ENCODE results near the gene ZNF646. TPM values are rescaled to one million over a fixed set of nuclear protein-coding genes. Genes with fewer than 3 reads are reported as not detected.
A peak's percentile ranks its signal among the peaks of the same experiment; 100 is the strongest.

Gene ZNF646
- total RNA-seq, 4 donors from 2014 or later: 13.3 to 20.1 (median 17.7) TPM

DNA sequence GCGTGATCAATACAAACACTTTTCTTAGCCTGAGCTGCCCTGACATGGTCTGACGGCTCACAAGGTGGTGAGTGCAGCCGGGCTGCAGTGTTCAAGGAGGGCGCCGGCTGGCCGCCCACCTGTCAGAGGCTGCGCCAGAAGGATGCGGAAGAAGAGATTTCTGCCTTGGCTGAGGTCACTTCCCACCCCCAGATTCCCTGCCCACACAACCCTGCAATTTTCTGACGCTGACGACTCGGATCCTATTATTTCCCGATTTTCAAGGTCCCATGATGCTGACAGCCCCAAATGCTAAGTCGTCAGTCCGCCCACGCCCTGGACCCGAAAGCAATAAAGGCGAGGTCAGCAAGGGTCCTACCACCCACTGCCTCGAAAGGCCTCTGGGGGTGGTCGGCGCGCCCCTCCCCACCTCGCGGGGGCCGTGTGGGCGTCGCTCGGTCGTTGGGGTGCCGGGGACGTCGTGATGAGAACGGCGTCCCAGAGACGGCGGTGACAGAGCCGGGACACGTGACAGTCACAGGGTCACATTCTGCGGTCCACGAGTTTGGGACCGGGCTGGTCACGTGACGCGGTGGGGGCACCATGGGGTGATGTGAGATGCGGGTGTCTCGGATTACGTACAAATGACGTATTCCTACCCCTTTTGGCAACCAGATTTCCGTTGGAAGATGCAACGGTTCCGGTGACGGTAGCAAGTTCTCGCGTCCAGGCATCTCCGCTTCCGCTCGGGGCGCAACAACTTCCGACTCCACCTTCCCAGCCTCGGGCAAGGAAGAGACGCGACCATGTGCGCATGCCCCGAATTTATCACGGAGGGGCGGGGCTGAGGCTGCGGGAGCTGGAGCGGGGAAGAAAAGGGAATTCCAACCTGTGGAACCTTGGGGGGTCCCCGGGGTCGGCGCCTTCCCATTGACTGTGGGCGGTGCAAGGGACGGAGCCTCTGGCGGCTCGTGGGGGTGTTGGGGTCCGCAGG lies 41.2 kb upstream of the ZNF646 start, which contains the start of gene STX4:
TSS of gene STX4 (plus strand) at position 823 of the 973 bp plus-strand sequence. CDS start 248 bp downstream, outside the sequence.
- intact Hi-C loops (cut with DNase I): no loop called here
- Histone ChIP-seq H3K4me1 (peaks cover 11 to 12% of the 10 kb centered on the region in 2 donors), H3K36me3 (peaks cover 4% of the 10 kb centered on the region in 2 donors), H3K27me3 (no peaks in the 10 kb centered on the region), H3K9me3 (no peaks in the 10 kb centered on the region), H3K4me3 (replicated peaks in 1 of 3) (peak within 1 kb of the TSS; percentile 50 to 100 (median 89)), H3K27ac (peak within 1 kb of the TSS; percentile 91 to 95 (median 95))
- peak; percentile 97 to 98 for DNase-seq
- WGBS, 2 donors: 1 to 2% methylated on average over 26 to 28 of the region's 75 CpGs
- TF ChIP-seq, protein P1, sequence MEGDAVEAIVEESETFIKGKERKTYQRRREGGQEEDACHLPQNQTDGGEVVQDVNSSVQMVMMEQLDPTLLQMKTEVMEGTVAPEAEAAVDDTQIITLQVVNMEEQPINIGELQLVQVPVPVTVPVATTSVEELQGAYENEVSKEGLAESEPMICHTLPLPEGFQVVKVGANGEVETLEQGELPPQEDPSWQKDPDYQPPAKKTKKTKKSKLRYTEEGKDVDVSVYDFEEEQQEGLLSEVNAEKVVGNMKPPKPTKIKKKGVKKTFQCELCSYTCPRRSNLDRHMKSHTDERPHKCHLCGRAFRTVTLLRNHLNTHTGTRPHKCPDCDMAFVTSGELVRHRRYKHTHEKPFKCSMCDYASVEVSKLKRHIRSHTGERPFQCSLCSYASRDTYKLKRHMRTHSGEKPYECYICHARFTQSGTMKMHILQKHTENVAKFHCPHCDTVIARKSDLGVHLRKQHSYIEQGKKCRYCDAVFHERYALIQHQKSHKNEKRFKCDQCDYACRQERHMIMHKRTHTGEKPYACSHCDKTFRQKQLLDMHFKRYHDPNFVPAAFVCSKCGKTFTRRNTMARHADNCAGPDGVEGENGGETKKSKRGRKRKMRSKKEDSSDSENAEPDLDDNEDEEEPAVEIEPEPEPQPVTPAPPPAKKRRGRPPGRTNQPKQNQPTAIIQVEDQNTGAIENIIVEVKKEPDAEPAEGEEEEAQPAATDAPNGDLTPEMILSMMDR (IDR thresholded peaks at IDR 0.05): peak in 3 of 6 experiments; percentile 5 to 28 (median 20)
- peak in 1 of 2 donors; percentile 68 for TF ChIP-seq POLR2A (IDR thresholded peaks at IDR 0.05)

DNA sequence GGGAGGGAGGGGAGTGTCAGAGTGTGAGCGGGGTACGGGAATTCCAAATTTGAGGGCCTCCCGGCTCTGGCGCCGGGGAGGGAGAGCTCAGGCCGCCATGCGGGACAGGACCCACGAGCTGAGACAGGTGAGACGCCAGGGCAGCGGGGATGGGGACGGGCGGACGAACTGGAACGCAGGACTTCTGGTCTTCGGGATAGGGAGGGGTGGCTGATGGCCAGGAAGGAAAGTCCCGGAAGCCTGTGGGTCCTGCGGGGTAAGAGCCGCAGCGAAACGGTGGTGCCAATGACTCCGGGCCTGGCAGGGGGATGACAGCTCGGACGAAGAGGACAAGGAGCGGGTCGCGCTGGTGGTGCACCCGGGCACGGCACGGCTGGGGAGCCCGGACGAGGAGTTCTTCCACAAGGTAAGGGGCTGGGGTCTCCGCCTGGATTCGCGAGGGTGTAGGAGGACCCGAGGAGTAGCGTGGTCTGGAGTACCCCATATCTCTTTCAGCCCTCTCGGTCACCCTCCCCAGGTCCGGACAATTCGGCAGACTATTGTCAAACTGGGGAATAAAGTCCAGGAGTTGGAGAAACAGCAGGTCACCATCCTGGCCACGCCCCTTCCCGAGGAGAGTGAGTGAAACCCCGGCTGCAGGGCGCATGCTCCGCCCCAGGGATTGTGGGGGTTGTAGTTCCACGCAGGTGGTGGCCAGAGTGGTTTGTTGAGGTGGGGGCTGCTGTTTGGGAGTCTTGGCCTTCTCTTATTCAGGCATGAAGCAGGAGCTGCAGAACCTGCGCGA lies 40.3 kb upstream of the ZNF646 start:
- Histone ChIP-seq H3K27me3 (no peaks in the 10 kb centered on the region), H3K4me3 (replicated peaks in 1 of 3) (peak overlapping the region; percentile 50 to 100 (median 64)), H3K27ac (peak overlapping the region; percentile 20 to 95 (median 91)), H3K9me3 (no peaks in the 10 kb centered on the region), H3K36me3 (peaks cover 12 to 13% of the 10 kb centered on the region in 2 donors), H3K4me1 (peaks cover 11 to 12% of the 10 kb centered on the region in 2 donors)
- DNase-seq: peak; percentile 92 to 93
- 1% methylated on average over 19 to 47 of the region's 47 CpGs for WGBS, 2 donors
- TF ChIP-seq, protein P1 (IDR thresholded peaks at IDR 0.05): peak in 1 of 6 experiments; percentile 10
- TF ChIP-seq POLR2A (IDR thresholded peaks at IDR 0.05): peak; percentile 35 to 60
- intact Hi-C loops (cut with DNase I): no loop called here

DNA sequence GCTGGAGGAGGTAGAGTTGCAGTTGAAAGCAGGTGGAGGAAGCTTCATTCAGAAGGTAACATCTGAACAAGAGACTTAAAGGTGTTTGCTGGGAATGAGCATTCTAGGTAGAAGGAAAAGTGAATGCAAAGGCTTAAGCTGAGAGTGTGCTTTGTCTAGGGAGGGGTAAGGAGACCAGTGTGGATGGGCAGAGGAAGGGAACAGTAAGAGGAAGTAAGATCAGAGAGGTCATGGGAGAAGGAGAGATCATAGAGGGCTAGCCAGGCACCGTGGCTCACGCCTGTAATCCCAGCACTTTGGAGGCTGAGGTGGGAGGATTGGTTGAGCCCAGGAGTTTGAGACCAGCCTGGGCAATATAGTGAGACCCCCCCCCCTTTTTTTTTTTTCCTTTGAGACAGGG lies 37.5 kb upstream of the ZNF646 start:
- WGBS, 2 donors: 64 to 82% methylated on average over 2 of the region's 2 CpGs
- intact Hi-C loops (cut with DNase I): no loop called here

DNA sequence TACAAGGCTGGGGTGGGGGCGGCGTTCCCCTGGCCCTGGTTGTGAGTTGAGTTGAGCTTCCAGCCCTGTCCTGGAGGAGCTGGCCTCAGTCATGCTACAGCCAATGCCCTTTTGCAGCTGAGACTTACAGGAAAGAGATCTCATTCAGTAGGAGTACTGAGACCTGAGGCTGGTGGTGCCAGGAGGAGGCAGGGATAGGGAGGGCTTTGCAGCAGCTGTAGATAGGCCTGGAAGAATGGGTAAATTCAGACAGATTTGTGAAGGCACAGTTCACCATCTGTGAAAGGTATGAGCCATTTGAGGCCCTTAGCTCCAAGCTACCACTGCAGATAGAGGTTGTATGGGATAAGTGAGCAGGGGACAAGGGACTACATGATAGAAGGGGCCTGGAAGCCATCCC lies 35.2 kb upstream of the ZNF646 start:
- TF ChIP-seq, protein P1 (IDR thresholded peaks at IDR 0.05): no peak
- TF ChIP-seq POLR2A (IDR thresholded peaks at IDR 0.05): no peak
- no peak overlapping the region for H3K27ac ChIP-seq
- no peaks in the 10 kb centered on the region for H3K9me3 ChIP-seq
- peaks cover 4 to 6% of the 10 kb centered on the region in 2 donors for H3K4me1 ChIP-seq
- no peaks in the 10 kb centered on the region for H3K27me3 ChIP-seq
- 100% methylated on average over 2 of the region's 2 CpGs for WGBS, 2 donors
- no peak for DNase-seq
- H3K36me3 ChIP-seq: peaks cover 31 to 41% of the 10 kb centered on the region in 2 donors
- no peak overlapping the region for H3K4me3 ChIP-seq (replicated peaks in 1 of 3)
- intact Hi-C loops (cut with DNase I): no loop called here

More for the DNA sequence above, 37.5 kb upstream of the ZNF646 start:
- H3K4me1 ChIP-seq: peaks cover 11 to 12% of the 10 kb centered on the region in 2 donors
- H3K27me3 ChIP-seq: no peaks in the 10 kb centered on the region
- no peak overlapping the region for H3K27ac ChIP-seq
- no peaks in the 10 kb centered on the region for H3K9me3 ChIP-seq
- DNase-seq: no peak
- H3K4me3 ChIP-seq (replicated peaks in 1 of 3): no peak overlapping the region
- peaks cover 28 to 31% of the 10 kb centered on the region in 2 donors for H3K36me3 ChIP-seq
- TF ChIP-seq, protein P1 (IDR thresholded peaks at IDR 0.05): no peak
- no peak for TF ChIP-seq POLR2A (IDR thresholded peaks at IDR 0.05)

Data from thyroid gland (tissue), 4 donors.